Hepatocyte (in vitro differentiated cells): ENCODE measurements around the gene ZCCHC7. TPM values are rescaled to one million over a fixed set of nuclear protein-coding genes. Genes with fewer than 3 reads are reported as not detected.

Source experiments
- DNase-seq: peaks from one replicate; pipeline ENCODE4 v3.0.0-alpha.2; 2016; ENCODE audit warnings: low spot score
- H2AFZ ChIP-seq: fragments of 200-600 bp; sonication (generic); 2 replicates; pipeline ENCODE4 v1.6.0; 2016; ENCODE audit warnings: antibody characterized with exemption, mild to moderate bottlenecking
- H3K27ac ChIP-seq: fragments of 200-600 bp; sonication (generic); 2 replicates; pipeline ENCODE4 v1.5.1; 2016; ENCODE audit warnings: mild to moderate bottlenecking
- H3K27me3 ChIP-seq: fragments of 200-600 bp; sonication (generic); 2 replicates; pipeline ENCODE4 v1.6.1; 2016
- H3K36me3 ChIP-seq: fragments of 200-600 bp; sonication (generic); replicated peaks from 2 replicates; pipeline ENCODE4 v1.5.1; 2016; ENCODE audit warnings: low read depth; ENCODE audit not compliant: insufficient read depth
- H3K4me1 ChIP-seq: fragments of 200-600 bp; sonication (generic); 2 replicates; pipeline ENCODE4 v1.5.1; 2016; ENCODE audit warnings: mild to moderate bottlenecking, moderate library complexity; ENCODE audit not compliant: insufficient read depth
- H3K4me2 ChIP-seq: fragments of 200-600 bp; sonication (generic); 2 replicates; pipeline ENCODE4 v1.6.0; 2016
- H3K4me3 ChIP-seq: fragments of 200-600 bp; sonication (generic); 2 replicates; pipeline ENCODE4 v1.5.1; 2016; ENCODE audit warnings: mild to moderate bottlenecking
- H3K79me2 ChIP-seq: fragments of 200-600 bp; sonication (generic); 2 replicates; pipeline ENCODE4 v1.6.0; 2017; ENCODE audit warnings: mild to moderate bottlenecking
- H3K9me2 ChIP-seq: fragments of 200-600 bp; sonication (generic); replicated peaks from 2 replicates; pipeline ENCODE4 v1.6.0; 2017; ENCODE audit warnings: mild to moderate bottlenecking; ENCODE audit not compliant: insufficient read depth
- H3K9me3 ChIP-seq: fragments of 200-600 bp; sonication (generic); 2 replicates; pipeline ENCODE4 v1.5.1; 2016; ENCODE audit warnings: low read depth, mild to moderate bottlenecking
- H4K20me1 ChIP-seq: fragments of 200-600 bp; sonication (generic); 2 replicates; pipeline ENCODE4 v1.6.0; 2016; ENCODE audit warnings: mild to moderate bottlenecking; ENCODE audit not compliant: insufficient read depth, poor library complexity, severe bottlenecking
- CTCF ChIP-seq: fragments of 200-600 bp; sonication (generic); IDR thresholded peaks from 2 replicates; pipeline ENCODE4 v1.5.1; 2016; ENCODE audit warnings: antibody characterized with exemption, mild to moderate bottlenecking; ENCODE audit not compliant: poor library complexity
- EZH2 ChIP-seq: fragments of 200-600 bp; sonication (generic); IDR thresholded peaks from 2 replicates; pipeline ENCODE4 v1.6.1; 2016; ENCODE audit warnings: antibody characterized with exemption, mild to moderate bottlenecking, borderline replicate concordance
- EZH2phosphoT487 ChIP-seq: fragments of 200-600 bp; sonication (generic); IDR thresholded peaks from one replicate; pipeline ENCODE4 v1.6.1; 2018; ENCODE audit warnings: antibody characterized with exemption, mild to moderate bottlenecking, low read depth, moderate library complexity; ENCODE audit not compliant: unreplicated experiment, severe bottlenecking
- WGBS: methylation state at CpG from one replicate; pipeline ENCODE4 v1.1.6; 2016; ENCODE audit warnings: low lambda C conversion rate; ENCODE audit errors: missing lambda C conversion rate; 5-methylcytosine and 5-hydroxymethylcytosine counted together
- polyA plus RNA-seq: library from polyadenylated mRNA; unstranded; fragments of >200 nt; fragmentation: Nextera tagmentation; extraction: Ambion mirVana; gene quantifications from 2 replicates; pipeline ENCODE4 v1.2.1, GENCODE V29; 2016
- total RNA-seq: library from RNA; depleted of rRNA; stranded (reverse); fragments of >200 nt; gene quantifications from 2 replicates; pipeline ENCODE4 v1.2.3, GENCODE V29; 2014

Gene ZCCHC7
- total and polyA plus RNA-seq, 2 experiments from 2014 or later, result 12.3 to 14.6 TPM

GRCh38 chr9:37380570-37380969, 260.2 kb downstream of the ZCCHC7 start:
- no peaks in the 10 kb centered on the region for H3K9me2 ChIP-seq
- TF ChIP-seq CTCF, result no peak
- no peak for TF ChIP-seq EZH2
- TF ChIP-seq EZH2phosphoT487, result no peak
- H3K9me3 ChIP-seq, result no peaks in the 10 kb centered on the region
- H3K79me2 ChIP-seq, result no peaks in the 10 kb centered on the region
- 78% methylated on average over 9 of the region's 9 CpGs for WGBS
- no peak overlapping the region for H2AFZ ChIP-seq
- no peak overlapping the region for H3K27ac ChIP-seq
- no peak overlapping the region for H3K4me3 ChIP-seq
- no peak overlapping the region for H3K4me2 ChIP-seq
- no peaks in the 10 kb centered on the region for H3K4me1 ChIP-seq
- H3K27me3 ChIP-seq, result no peaks in the 10 kb centered on the region
- no peaks in the 10 kb centered on the region for H3K36me3 ChIP-seq
- no peaks in the 10 kb centered on the region for H4K20me1 ChIP-seq
- no peak for DNase-seq

- DNase-seq, result no peak
- Histone ChIP-seq H3K4me2 (no peak overlapping the region), H3K36me3 (no peaks in the 10 kb centered on the region), H3K4me3 (no peak overlapping the region), H3K9me2 (no peaks in the 10 kb centered on the region), H3K9me3 (no peaks in the 10 kb centered on the region), H3K27ac (no peak overlapping the region), H2AFZ (no peak overlapping the region), H3K27me3 (no peaks in the 10 kb centered on the region), H3K4me1 (no peaks in the 10 kb centered on the region), H4K20me1 (no peaks in the 10 kb centered on the region), H3K79me2 (no peaks in the 10 kb centered on the region)
- TF ChIP-seq CTCF (no peak), EZH2phosphoT487 (no peak), EZH2 (no peak)
- WGBS, result 90% methylated on average over 11 of the region's 11 CpGs
These were observed 260.8 kb downstream of the ZCCHC7 start for GRCh38 chr9:37381094-37381741.

GRCh38 chr9:37382161-37382981, 262.0 kb downstream of the ZCCHC7 start:
- Histone ChIP-seq H3K27ac (no peak overlapping the region), H3K4me1 (no peaks in the 10 kb centered on the region), H3K27me3 (no peaks in the 10 kb centered on the region), H3K9me2 (no peaks in the 10 kb centered on the region), H3K36me3 (no peaks in the 10 kb centered on the region), H3K4me3 (no peak overlapping the region), H3K4me2 (no peak overlapping the region), H3K9me3 (no peaks in the 10 kb centered on the region), H3K79me2 (no peaks in the 10 kb centered on the region), H2AFZ (no peak overlapping the region), H4K20me1 (no peaks in the 10 kb centered on the region)
- WGBS, result 90% methylated on average over 14 of the region's 14 CpGs
- no peak for DNase-seq
- TF ChIP-seq EZH2phosphoT487 (no peak), CTCF (no peak), EZH2 (no peak)
